Liver (tissue), 3 donors: ENCODE measurements around the gene RNF5.

Source experiments
- CTCF ChIP-seq: fragments of 150-350 bp; IDR thresholded peaks from 2 replicates; pipeline ENCODE4 v1.5.1; 2017; ENCODE audit warnings: improper control_type of control experiment, low read depth, low read length; ENCODE audit not compliant: missing input control
- FOXA1 ChIP-seq: IDR thresholded peaks from 2 replicates; pipeline ENCODE4 v1.6.1; 2016; ENCODE audit warnings: antibody characterized with exemption
- JUND ChIP-seq, 2 donors: IDR thresholded peaks; 2 replicates each; pipeline ENCODE4 v1.6.1; 2016; ENCODE audit warnings: antibody characterized with exemption in 2 of 2
- RAD21 ChIP-seq, 2 donors: IDR thresholded peaks; 2 replicates each; pipeline ENCODE4 v1.6.1; 2016; ENCODE audit warnings: antibody characterized with exemption in 2 of 2, mild to moderate bottlenecking in 2 of 2
- SP1 ChIP-seq: IDR thresholded peaks from 2 replicates; pipeline ENCODE4 v1.6.1; 2018; ENCODE audit warnings: antibody characterized with exemption, mild to moderate bottlenecking
- TF ChIP-seq, protein P1 (sequence below): IDR thresholded peaks from 2 replicates; pipeline ENCODE4 v1.6.1; 2016; ENCODE audit warnings: antibody characterized with exemption
- donor health status: healthy.
- donor health status: healthy.

DNA sequence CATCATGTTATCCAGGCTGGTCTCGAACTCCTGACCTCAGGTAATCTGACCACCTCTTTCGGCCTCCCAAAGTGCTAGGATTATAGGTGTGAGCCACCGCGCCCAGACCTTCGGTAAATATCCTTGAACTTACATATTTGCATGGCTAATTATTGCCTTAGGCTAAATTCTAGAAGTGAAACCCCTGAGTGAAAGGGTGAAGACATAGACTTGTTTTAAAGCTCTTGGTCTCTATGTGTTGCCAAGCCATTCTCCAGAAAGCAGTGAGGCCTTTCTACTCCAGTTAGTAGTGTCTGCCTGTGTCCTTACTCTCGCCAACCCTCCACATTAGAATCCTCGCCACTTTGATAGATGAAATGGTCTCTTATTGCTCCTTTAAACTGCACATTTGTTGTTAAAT, 48.2 kb downstream of the RNF5 start:
- TF ChIP-seq CTCF: no peak
- TF ChIP-seq RAD21 (IDR thresholded peaks at IDR 0.05): no peak
- no peak for TF ChIP-seq JUND (IDR thresholded peaks at IDR 0.05)
- TF ChIP-seq, protein P1, sequence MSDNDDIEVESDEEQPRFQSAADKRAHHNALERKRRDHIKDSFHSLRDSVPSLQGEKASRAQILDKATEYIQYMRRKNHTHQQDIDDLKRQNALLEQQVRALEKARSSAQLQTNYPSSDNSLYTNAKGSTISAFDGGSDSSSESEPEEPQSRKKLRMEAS: no peak
- no peak for TF ChIP-seq FOXA1
- no peak for TF ChIP-seq SP1
